GM23338 (cell line): ENCODE results near the gene CCDC12. TPM values are rescaled to one million over a fixed set of nuclear protein-coding genes. Genes with fewer than 3 reads are reported as not detected.

Experiments
- ATAC-seq: fragments of 200-7000 bp; cut with Tn5 transposase; 3 replicates; pipeline ENCODE4 v1.9.1; 2020
- DNase-seq: peaks from one replicate; pipeline ENCODE4 v3.0.0-alpha.2; 2015; ENCODE audit warnings: low spot score
- H2AFZ ChIP-seq: fragments of 200-600 bp; sonication (generic); 2 replicates; pipeline ENCODE4 v1.8.0; 2016; ENCODE audit warnings: antibody characterized with exemption, mild to moderate bottlenecking, moderate library complexity
- H3F3A ChIP-seq: fragments of 200-600 bp; sonication (generic); replicated peaks from 2 replicates; pipeline ENCODE4 v1.8.0; 2017; ENCODE audit warnings: antibody characterized with exemption, mixed run types, low read depth
- H3K27ac ChIP-seq: fragments of 200-600 bp; sonication (generic); 2 replicates; pipeline ENCODE4 v1.6.1; 2016; ENCODE audit warnings: low read depth
- H3K27me3 ChIP-seq: fragments of 200-600 bp; sonication (generic); 2 replicates; pipeline ENCODE4 v1.8.0; 2016; ENCODE audit warnings: mild to moderate bottlenecking, mixed run types, moderate library complexity; ENCODE audit not compliant: insufficient read depth
- H3K36me3 ChIP-seq: fragments of 200-600 bp; sonication (generic); 2 replicates; pipeline ENCODE4 v1.8.0; 2016; ENCODE audit warnings: mild to moderate bottlenecking; ENCODE audit not compliant: insufficient read depth
- H3K4me1 ChIP-seq: fragments of 200-600 bp; sonication (generic); 2 replicates; pipeline ENCODE4 v1.8.0; 2016; ENCODE audit warnings: mild to moderate bottlenecking, moderate library complexity; ENCODE audit not compliant: insufficient read depth
- H3K4me2 ChIP-seq: fragments of 200-600 bp; sonication (generic); 2 replicates; pipeline ENCODE4 v1.7.1; 2017; ENCODE audit warnings: mixed run types
- H3K4me3 ChIP-seq: fragments of 200-600 bp; sonication (generic); 2 replicates; pipeline ENCODE4 v1.6.1; 2016; ENCODE audit warnings: mixed run types
- H3K79me2 ChIP-seq: fragments of 200-600 bp; sonication (generic); replicated peaks from 2 replicates; pipeline ENCODE4 v1.8.0; 2017; ENCODE audit warnings: mild to moderate bottlenecking; ENCODE audit not compliant: insufficient read depth
- H3K9me2 ChIP-seq: fragments of 200-600 bp; sonication (generic); 2 replicates; pipeline ENCODE4 v1.8.0; 2017; ENCODE audit not compliant: insufficient read depth
- H4K20me1 ChIP-seq: fragments of 200-600 bp; sonication (generic); replicated peaks from 2 replicates; pipeline ENCODE4 v1.8.0; 2017; ENCODE audit warnings: mild to moderate bottlenecking; ENCODE audit not compliant: insufficient read depth
- H3K27ac Mint-ChIP-seq: 2 replicates; pipeline ENCODE4 v1.8.0; 2020; ENCODE audit warnings: inconsistent platforms, mild to moderate bottlenecking, moderate library complexity, mixed read lengths
- H3K27me3 Mint-ChIP-seq: 3 replicates; pipeline ENCODE4 v1.8.0; 2022; ENCODE audit warnings: low read depth, mild to moderate bottlenecking, moderate library complexity, mixed read lengths, inconsistent platforms; ENCODE audit not compliant: insufficient read depth, poor library complexity
- H3K36me3 Mint-ChIP-seq: 3 replicates; pipeline ENCODE4 v1.8.0; 2021; ENCODE audit warnings: low read depth, mild to moderate bottlenecking, inconsistent platforms, moderate library complexity, mixed read lengths
- H3K4me1 Mint-ChIP-seq: 3 replicates; pipeline ENCODE4 v1.8.0; 2020; ENCODE audit warnings: mild to moderate bottlenecking, inconsistent platforms, mixed read lengths
- H3K4me3 Mint-ChIP-seq: 3 replicates; pipeline ENCODE4 v1.8.0; 2021; ENCODE audit warnings: moderate library complexity, mild to moderate bottlenecking, inconsistent platforms, mixed read lengths
- H3K9me3 Mint-ChIP-seq: 3 replicates; pipeline ENCODE4 v1.8.0; 2020; ENCODE audit warnings: moderate library complexity, mild to moderate bottlenecking, inconsistent platforms, mixed read lengths
- NANOG ChIP-seq: IDR thresholded peaks from 2 replicates; pipeline ENCODE4 v1.6.1; 2016; ENCODE audit warnings: antibody characterized with exemption, borderline replicate concordance
- POLR2AphosphoS5 ChIP-seq: IDR thresholded peaks from 2 replicates; pipeline ENCODE4 v1.6.1; 2016; ENCODE audit warnings: antibody characterized with exemption, low read depth
- ZNF114 ChIP-seq: fragments of 250-450 bp; sonication (Bioruptor Pico); IDR thresholded peaks from 2 replicates; pipeline ENCODE4 v1.5.0; 2020; ENCODE audit warnings: mild to moderate bottlenecking, moderate library complexity
- polyA plus RNA-seq: library from polyadenylated mRNA; unstranded; fragments of >200 nt; fragmentation: Nextera tagmentation; extraction: Ambion mirVana; gene quantifications from 2 replicates; pipeline ENCODE4 v1.2.1, GENCODE V29; 2016
- total RNA-seq: library from RNA; depleted of rRNA; stranded (reverse); fragments of >200 nt; shearing (Covaris generic); gene quantifications from 2 replicates; pipeline ENCODE4 v1.2.3, GENCODE V29; 2014
- TF ChIP-seq, protein P1 (sequence below): IDR thresholded peaks from one replicate; pipeline ENCODE4 v1.6.1; 2018; ENCODE audit warnings: antibody characterized with exemption; ENCODE audit not compliant: unreplicated experiment
- TF ChIP-seq, protein P2 (sequence below), 2 experiments: fragments of 200-600 bp in 1 of 2; sonication (generic) in 1 of 2; conservative IDR thresholded peaks; 2 replicates each; pipeline versions ENCODE4 v1.5.1 to v1.6.1; 2016 to 2017; ENCODE audit warnings: antibody characterized with exemption in 2 of 2, low read depth in 2 of 2, mild to moderate bottlenecking in 2 of 2, moderate library complexity in 1 of 2
- TF ChIP-seq, protein P3 (sequence below): fragments of 250-450 bp; sonication (Bioruptor Pico); IDR thresholded peaks from 2 replicates; pipeline ENCODE4 v1.5.0; 2020; ENCODE audit warnings: mild to moderate bottlenecking, moderate library complexity

Gene CCDC12
- total and polyA plus RNA-seq, 2 experiments from 2014 or later = 42.9 to 133 TPM

DNA sequence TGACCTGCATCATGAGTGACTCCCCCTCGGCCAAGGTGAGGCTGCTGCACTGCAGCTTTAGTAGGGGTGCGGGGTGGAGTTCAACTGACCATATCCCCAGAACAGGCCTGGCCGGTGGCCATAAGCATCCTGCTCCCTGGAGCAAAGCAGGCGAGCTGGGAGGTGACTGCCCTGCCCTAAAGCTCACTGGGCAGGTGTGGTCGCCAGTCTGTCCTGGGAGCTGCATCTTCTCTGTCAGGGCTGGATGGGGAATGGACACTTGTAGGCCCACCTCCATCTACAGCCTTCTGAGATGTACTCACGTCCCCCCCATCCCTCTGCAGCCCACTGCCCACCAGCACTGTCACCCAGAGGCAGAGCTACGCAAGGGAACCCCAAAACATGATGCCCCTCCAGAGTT, 17.4 kb upstream of the CCDC12 start:
- Mint-ChIP-seq H3K9me3 (no peaks in the 10 kb centered on the region; the same call in 2 of the 3 replicates), H3K4me1 (peaks cover 12% of the 10 kb centered on the region), H3K4me3 (no peak overlapping the region), H3K27me3 (peaks cover 17% of the 10 kb centered on the region), H3K36me3 (peaks cover 4% of the 10 kb centered on the region; the same call in 1 of the 3 replicates), H3K27ac (no peak overlapping the region)
- no peaks in the 10 kb centered on the region for H4K20me1 ChIP-seq
- DNase-seq (no peak), ATAC-seq (no peak)
- no peaks in the 10 kb centered on the region; the same call in 1 of the 2 replicates for H3K4me1 ChIP-seq
- no peaks in the 10 kb centered on the region for H3F3A ChIP-seq
- H3K9me2 ChIP-seq = no peaks in the 10 kb centered on the region
- no peak for TF ChIP-seq NANOG
- TF ChIP-seq, protein P1, sequence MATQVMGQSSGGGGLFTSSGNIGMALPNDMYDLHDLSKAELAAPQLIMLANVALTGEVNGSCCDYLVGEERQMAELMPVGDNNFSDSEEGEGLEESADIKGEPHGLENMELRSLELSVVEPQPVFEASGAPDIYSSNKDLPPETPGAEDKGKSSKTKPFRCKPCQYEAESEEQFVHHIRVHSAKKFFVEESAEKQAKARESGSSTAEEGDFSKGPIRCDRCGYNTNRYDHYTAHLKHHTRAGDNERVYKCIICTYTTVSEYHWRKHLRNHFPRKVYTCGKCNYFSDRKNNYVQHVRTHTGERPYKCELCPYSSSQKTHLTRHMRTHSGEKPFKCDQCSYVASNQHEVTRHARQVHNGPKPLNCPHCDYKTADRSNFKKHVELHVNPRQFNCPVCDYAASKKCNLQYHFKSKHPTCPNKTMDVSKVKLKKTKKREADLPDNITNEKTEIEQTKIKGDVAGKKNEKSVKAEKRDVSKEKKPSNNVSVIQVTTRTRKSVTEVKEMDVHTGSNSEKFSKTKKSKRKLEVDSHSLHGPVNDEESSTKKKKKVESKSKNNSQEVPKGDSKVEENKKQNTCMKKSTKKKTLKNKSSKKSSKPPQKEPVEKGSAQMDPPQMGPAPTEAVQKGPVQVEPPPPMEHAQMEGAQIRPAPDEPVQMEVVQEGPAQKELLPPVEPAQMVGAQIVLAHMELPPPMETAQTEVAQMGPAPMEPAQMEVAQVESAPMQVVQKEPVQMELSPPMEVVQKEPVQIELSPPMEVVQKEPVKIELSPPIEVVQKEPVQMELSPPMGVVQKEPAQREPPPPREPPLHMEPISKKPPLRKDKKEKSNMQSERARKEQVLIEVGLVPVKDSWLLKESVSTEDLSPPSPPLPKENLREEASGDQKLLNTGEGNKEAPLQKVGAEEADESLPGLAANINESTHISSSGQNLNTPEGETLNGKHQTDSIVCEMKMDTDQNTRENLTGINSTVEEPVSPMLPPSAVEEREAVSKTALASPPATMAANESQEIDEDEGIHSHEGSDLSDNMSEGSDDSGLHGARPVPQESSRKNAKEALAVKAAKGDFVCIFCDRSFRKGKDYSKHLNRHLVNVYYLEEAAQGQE = no peak
- TF ChIP-seq ZNF114 (CRISPR knock-in tag) = no peak
- no peaks in the 10 kb centered on the region for H3K36me3 ChIP-seq
- no peak overlapping the region for H3K4me3 ChIP-seq
- H3K27me3 ChIP-seq = no peaks in the 10 kb centered on the region
- no peaks in the 10 kb centered on the region for H3K79me2 ChIP-seq
- H3K4me2 ChIP-seq = no peak overlapping the region
- no peak overlapping the region for H2AFZ ChIP-seq
- no peak overlapping the region for H3K27ac ChIP-seq

DNA sequence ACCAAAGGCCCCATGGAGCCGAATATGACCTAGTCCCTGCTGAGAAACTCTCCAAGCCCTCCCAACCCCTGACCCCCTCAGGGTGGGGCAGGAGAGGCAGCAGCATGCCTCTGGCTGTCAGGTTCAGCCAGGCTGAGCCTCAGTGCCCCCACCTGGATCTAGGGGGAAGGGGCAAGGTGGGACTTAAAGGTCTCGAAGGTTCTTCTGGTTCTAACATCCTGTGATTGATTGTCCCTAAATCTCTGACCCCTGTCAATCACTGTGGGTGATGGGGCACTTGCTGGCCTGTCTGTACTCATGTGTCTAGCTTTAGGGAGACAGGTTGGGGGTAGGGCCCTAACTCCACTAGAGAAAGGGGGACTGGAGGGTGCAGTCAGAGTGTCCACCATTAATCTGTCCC, 16.7 kb upstream of the CCDC12 start:
- H3K27me3 Mint-ChIP-seq = peaks cover 13% of the 10 kb centered on the region
- no peak overlapping the region for H3K4me3 Mint-ChIP-seq
- no peaks in the 10 kb centered on the region; the same call in 2 of the 3 replicates for H3K9me3 Mint-ChIP-seq
- no peaks in the 10 kb centered on the region for H4K20me1 ChIP-seq
- H3K36me3 Mint-ChIP-seq = peaks cover 6% of the 10 kb centered on the region; the same call in 1 of the 3 replicates
- no peaks in the 10 kb centered on the region for H3K36me3 ChIP-seq
- no peak for ATAC-seq
- no peak overlapping the region for H3K27ac Mint-ChIP-seq
- no peaks in the 10 kb centered on the region for H3F3A ChIP-seq
- DNase-seq = no peak
- H3K4me3 ChIP-seq = no peak overlapping the region
- no peaks in the 10 kb centered on the region for H3K9me2 ChIP-seq
- no peaks in the 10 kb centered on the region; the same call in 1 of the 2 replicates for H3K4me1 ChIP-seq
- no peaks in the 10 kb centered on the region for H3K27me3 ChIP-seq
- no peaks in the 10 kb centered on the region for H3K79me2 ChIP-seq
- H3K27ac ChIP-seq = no peak overlapping the region
- no peak overlapping the region for H3K4me2 ChIP-seq
- H2AFZ ChIP-seq = no peak overlapping the region
- peaks cover 19% of the 10 kb centered on the region for H3K4me1 Mint-ChIP-seq
- TF ChIP-seq NANOG (no peak), POLR2AphosphoS5 (no peak)
- TF ChIP-seq, protein P2, sequence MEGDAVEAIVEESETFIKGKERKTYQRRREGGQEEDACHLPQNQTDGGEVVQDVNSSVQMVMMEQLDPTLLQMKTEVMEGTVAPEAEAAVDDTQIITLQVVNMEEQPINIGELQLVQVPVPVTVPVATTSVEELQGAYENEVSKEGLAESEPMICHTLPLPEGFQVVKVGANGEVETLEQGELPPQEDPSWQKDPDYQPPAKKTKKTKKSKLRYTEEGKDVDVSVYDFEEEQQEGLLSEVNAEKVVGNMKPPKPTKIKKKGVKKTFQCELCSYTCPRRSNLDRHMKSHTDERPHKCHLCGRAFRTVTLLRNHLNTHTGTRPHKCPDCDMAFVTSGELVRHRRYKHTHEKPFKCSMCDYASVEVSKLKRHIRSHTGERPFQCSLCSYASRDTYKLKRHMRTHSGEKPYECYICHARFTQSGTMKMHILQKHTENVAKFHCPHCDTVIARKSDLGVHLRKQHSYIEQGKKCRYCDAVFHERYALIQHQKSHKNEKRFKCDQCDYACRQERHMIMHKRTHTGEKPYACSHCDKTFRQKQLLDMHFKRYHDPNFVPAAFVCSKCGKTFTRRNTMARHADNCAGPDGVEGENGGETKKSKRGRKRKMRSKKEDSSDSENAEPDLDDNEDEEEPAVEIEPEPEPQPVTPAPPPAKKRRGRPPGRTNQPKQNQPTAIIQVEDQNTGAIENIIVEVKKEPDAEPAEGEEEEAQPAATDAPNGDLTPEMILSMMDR (conservative IDR thresholded peaks at IDR 0.05; ENCODE audit: low read depth in 2 of 2) = no peak
- TF ChIP-seq, protein P3, sequence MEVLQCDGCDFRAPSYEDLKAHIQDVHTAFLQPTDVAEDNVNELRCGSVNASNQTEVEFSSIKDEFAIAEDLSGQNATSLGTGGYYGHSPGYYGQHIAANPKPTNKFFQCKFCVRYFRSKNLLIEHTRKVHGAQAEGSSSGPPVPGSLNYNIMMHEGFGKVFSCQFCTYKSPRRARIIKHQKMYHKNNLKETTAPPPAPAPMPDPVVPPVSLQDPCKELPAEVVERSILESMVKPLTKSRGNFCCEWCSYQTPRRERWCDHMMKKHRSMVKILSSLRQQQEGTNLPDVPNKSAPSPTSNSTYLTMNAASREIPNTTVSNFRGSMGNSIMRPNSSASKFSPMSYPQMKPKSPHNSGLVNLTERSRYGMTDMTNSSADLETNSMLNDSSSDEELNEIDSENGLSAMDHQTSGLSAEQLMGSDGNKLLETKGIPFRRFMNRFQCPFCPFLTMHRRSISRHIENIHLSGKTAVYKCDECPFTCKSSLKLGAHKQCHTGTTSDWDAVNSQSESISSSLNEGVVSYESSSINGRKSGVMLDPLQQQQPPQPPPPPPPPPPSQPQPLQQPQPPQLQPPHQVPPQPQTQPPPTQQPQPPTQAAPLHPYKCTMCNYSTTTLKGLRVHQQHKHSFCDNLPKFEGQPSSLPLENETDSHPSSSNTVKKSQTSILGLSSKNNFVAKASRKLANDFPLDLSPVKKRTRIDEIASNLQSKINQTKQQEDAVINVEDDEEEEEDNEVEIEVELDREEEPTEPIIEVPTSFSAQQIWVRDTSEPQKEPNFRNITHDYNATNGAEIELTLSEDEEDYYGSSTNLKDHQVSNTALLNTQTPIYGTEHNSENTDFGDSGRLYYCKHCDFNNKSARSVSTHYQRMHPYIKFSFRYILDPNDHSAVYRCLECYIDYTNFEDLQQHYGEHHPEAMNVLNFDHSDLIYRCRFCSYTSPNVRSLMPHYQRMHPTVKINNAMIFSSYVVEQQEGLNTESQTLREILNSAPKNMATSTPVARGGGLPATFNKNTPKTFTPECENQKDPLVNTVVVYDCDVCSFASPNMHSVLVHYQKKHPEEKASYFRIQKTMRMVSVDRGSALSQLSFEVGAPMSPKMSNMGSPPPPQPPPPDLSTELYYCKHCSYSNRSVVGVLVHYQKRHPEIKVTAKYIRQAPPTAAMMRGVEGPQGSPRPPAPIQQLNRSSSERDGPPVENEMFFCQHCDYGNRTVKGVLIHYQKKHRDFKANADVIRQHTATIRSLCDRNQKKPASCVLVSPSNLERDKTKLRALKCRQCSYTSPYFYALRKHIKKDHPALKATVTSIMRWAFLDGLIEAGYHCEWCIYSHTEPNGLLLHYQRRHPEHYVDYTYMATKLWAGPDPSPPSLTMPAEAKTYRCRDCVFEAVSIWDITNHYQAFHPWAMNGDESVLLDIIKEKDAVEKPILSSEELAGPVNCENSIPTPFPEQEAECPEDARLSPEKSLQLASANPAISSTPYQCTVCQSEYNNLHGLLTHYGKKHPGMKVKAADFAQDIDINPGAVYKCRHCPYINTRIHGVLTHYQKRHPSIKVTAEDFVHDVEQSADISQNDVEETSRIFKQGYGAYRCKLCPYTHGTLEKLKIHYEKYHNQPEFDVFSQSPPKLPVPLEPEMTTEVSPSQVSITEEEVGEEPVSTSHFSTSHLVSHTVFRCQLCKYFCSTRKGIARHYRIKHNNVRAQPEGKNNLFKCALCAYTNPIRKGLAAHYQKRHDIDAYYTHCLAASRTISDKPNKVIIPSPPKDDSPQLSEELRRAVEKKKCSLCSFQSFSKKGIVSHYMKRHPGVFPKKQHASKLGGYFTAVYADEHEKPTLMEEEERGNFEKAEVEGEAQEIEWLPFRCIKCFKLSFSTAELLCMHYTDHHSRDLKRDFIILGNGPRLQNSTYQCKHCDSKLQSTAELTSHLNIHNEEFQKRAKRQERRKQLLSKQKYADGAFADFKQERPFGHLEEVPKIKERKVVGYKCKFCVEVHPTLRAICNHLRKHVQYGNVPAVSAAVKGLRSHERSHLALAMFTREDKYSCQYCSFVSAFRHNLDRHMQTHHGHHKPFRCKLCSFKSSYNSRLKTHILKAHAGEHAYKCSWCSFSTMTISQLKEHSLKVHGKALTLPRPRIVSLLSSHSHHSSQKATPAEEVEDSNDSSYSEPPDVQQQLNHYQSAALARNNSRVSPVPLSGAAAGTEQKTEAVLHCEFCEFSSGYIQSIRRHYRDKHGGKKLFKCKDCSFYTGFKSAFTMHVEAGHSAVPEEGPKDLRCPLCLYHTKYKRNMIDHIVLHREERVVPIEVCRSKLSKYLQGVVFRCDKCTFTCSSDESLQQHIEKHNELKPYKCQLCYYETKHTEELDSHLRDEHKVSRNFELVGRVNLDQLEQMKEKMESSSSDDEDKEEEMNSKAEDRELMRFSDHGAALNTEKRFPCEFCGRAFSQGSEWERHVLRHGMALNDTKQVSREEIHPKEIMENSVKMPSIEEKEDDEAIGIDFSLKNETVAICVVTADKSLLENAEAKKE (CRISPR knock-in tag) = no peak
